ENCODE measurements around the gene DDC. TPM values are rescaled to one million over a fixed set of nuclear protein-coding genes. Genes with fewer than 3 reads are reported as not detected.

Gene DDC
- total and polyA plus RNA-seq, 4 donors: 27.2 to 74.9 (median 58.6) TPM

GRCh38 chr7:50599385-50599784 lies 34.2 kb upstream of the DDC start:
- Histone ChIP-seq H3K9me3 (ENCODE audit: control insufficient read depth in 4 of 4, low read length in 3 of 4) (no peaks in the 10 kb centered on the region), H3K27ac (ENCODE audit: low read depth in 1 of 2, low read length in 2 of 2) (no peak overlapping the region), H3K4me1 (ENCODE audit: control insufficient read depth in 4 of 4, insufficient read depth in 4 of 4, low read length in 3 of 4) (peaks cover 2 to 13% (median 10%) of the 10 kb centered on the region in 4 donors), H3K9ac (ENCODE audit: low read depth in 1 of 2, low read length in 2 of 2) (no peak overlapping the region), H3K4me3 (ENCODE audit: low read depth in 1 of 3, low read length in 3 of 3) (no peak overlapping the region), H3K27me3 (ENCODE audit: control insufficient read depth in 4 of 4, insufficient read depth in 4 of 4, low read length in 3 of 4) (no peaks in the 10 kb centered on the region), H3K36me3 (ENCODE audit: control insufficient read depth in 4 of 4, insufficient read depth in 3 of 4, low read depth in 1 of 4, low read length in 3 of 4) (peaks cover 0 to 40% (median 22%) of the 10 kb centered on the region in 4 donors)
- DNase-seq (ENCODE audit: low spot score): no peak
- 94% methylated on average over 12 of the region's 12 CpGs for WGBS
- TF ChIP-seq SP1 (IDR thresholded peaks at IDR 0.05) (no peak), YY1 (IDR thresholded peaks at IDR 0.05) (no peak), NR2F2 (IDR thresholded peaks at IDR 0.05) (no peak), TAF1 (conservative IDR thresholded peaks at IDR 0.05) (no peak), RAD21 (IDR thresholded peaks at IDR 0.05) (no peak)

- Histone ChIP-seq H3K36me3 (ENCODE audit: control insufficient read depth in 4 of 4, insufficient read depth in 3 of 4, low read depth in 1 of 4, low read length in 3 of 4) (peaks cover 0 to 33% (median 19%) of the 10 kb centered on the region in 4 donors), H3K4me1 (ENCODE audit: control insufficient read depth in 4 of 4, insufficient read depth in 4 of 4, low read length in 3 of 4) (peaks cover 2 to 13% (median 10%) of the 10 kb centered on the region in 4 donors), H3K27ac (ENCODE audit: low read depth in 1 of 2, low read length in 2 of 2) (no peak overlapping the region), H3K9ac (ENCODE audit: low read depth in 1 of 2, low read length in 2 of 2) (no peak overlapping the region), H3K27me3 (ENCODE audit: control insufficient read depth in 4 of 4, insufficient read depth in 4 of 4, low read length in 3 of 4) (no peaks in the 10 kb centered on the region), H3K9me3 (ENCODE audit: control insufficient read depth in 4 of 4, low read length in 3 of 4) (no peaks in the 10 kb centered on the region), H3K4me3 (ENCODE audit: low read depth in 1 of 3, low read length in 3 of 3) (no peak overlapping the region)
- 84% methylated on average over 18 of the region's 18 CpGs for WGBS
- DNase-seq (ENCODE audit: low spot score): no peak
- no peak for TF ChIP-seq FOXA2 (IDR thresholded peaks at IDR 0.05)
- TF ChIP-seq MAX (IDR thresholded peaks at IDR 0.05): no peak
- TF ChIP-seq YY1 (IDR thresholded peaks at IDR 0.05): no peak
- no peak for TF ChIP-seq TAF1 (conservative IDR thresholded peaks at IDR 0.05)
- TF ChIP-seq JUND (IDR thresholded peaks at IDR 0.05): no peak
- TF ChIP-seq SP1 (IDR thresholded peaks at IDR 0.05): no peak
- TF ChIP-seq HNF4A (conservative IDR thresholded peaks at IDR 0.05): no peak
- no peak for TF ChIP-seq REST (IDR thresholded peaks at IDR 0.05)
- no peak for TF ChIP-seq EGR1 (IDR thresholded peaks at IDR 0.05; ENCODE audit: low read depth in 2 of 2)
- no peak for TF ChIP-seq HNF4G (IDR thresholded peaks at IDR 0.05)
- no peak for TF ChIP-seq ATF3 (IDR thresholded peaks at IDR 0.05)
- no peak for TF ChIP-seq FOXA1 (IDR thresholded peaks at IDR 0.05)
- TF ChIP-seq NR2F2 (IDR thresholded peaks at IDR 0.05): no peak
- TF ChIP-seq ZBTB33 (IDR thresholded peaks at IDR 0.05): no peak
Observed at GRCh38 chr7:50598460-50599343, 33.5 kb upstream of the DDC start.
